HG03045 (cell line): ENCODE data around the gene IRF8.
"Not testable (repeated sequence)": the region's sequence is repeated elsewhere in the genome, so short reads cannot be mapped to it uniquely, and the experiment has no call there.

Experiments used
- ATAC-seq: cut with Tn5 transposase; IDR thresholded peaks from one replicate; pipeline ENCODE4 v1.9.1; 2021; ENCODE audit warnings: mild to moderate bottlenecking, moderate library complexity; ENCODE audit not compliant: unreplicated experiment

IRF8 gene

DNA sequence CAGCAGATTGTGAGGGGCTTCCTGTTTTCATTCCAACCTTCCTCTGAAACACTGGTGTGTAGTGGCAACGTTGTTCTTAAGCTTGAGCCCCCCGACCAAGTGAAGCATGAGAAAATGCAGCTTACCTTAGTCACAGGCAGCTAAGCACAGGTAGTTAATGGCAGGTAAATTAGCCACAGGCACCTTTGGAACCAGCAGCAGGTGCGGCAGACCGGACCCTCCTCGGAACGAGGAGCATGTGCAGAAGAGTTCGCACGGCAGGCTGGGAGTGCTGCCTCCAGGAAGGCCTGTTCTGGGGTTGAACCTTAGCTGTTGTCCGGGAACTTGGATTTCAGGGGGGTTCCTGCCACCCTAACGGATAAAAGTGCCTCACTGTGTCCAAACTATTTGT is 7.2 kb upstream of the IRF8 start:
- ATAC-seq: no peak

DNA sequence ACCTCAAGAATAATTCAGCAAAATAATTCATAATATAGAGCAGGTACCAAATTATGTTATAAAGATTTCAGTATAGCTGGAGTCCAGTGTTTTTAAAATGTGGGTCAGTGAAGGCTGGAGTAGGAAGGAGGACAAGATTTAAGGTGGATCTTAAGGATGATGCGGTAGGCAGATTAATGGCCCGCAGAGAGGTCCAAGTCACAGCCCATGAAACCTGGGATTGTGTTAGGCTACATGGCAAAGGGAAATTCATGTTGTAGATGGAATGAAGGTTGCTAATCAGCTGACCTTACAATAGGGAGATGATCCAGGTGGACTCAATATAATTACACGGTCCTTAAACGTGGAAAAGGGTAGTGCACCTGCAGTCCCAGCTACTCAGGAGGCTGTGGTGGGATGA is 6.2 kb upstream of the IRF8 start:
- ATAC-seq: no peak

- no peak for ATAC-seq
These were observed 4.7 kb upstream of the IRF8 start for GRCh38 chr16:85894266-85894665.

GRCh38 chr16:85897382-85897781 is 1.6 kb upstream of the IRF8 start:
- ATAC-seq: no peak

DNA sequence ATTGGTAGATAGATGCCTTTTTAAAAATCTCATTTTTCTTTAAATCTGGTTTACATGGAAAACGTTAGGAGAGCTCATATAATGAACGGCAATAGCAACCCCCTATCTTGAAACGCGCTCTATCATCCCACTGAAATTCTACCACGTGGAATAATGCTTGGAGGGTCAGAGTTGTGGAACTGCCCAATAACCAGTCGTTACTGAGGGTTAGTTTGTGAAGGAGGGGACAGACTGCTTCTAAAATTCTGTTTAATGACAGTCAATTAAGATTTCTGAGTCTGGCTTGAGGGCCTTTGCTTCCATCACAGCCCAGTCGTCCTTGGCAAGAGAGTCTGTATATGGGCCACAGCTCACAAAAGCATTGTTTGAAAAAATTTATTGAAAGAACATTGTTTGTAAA is 482 bp downstream of the IRF8 start:
- ATAC-seq: no peak

DNA sequence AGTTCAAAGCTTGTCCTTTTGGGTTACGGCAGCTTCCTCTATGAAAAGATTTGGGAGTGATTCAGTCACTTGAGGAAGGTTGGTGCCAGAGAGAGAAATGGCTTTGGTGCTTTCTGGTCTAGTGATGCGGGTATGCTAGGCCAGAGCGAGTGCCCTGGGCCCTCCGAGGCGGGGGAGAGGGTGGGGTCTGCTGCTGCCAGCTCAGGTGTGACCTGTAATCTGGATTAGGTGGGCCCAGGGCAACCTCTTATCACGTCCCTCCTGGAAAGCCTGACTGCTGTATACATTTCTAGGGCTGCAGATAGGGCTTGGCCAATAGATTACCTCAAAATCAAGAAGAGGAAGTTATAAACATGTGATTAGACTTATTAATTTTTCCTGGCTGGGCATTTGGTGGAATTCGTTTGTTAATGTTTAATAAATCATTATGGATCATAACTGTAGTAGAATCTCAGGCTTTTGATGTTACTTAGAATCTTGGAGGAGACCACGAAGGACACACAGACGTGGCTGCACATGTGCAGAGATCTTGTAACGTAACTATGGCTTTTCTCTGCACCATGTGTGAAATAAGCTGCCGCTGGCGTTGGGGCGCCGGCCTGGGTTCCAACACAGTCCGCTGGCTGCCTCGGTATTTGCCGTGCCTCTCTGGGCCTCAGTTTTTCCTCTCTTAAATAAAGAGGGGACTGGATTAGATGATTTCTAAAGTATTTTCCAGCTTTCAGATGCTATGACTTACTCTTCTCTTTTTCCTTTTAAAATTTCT is 1.2 kb downstream of the IRF8 start:
- ATAC-seq: no peak

DNA sequence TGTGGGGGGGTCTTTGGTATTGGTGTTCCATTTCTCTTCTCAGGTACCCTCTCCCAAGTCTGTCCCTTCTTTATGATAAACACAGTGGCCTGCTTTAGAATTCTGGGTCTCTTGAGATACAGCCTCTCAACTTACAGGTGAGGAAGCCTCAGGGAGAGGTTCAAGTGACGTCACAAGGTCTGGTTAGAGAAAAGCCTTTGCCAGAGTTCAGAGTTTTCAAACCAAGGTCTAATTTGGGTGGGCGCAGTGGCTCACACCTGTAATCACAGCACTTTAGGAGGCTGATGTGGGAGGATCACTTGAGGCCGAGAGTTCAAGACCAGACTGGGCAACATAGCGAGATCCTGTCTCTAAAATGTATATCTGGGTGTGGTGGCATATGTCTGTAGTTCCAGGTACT is 2.1 kb downstream of the IRF8 start:
- ATAC-seq: no peak

GRCh38 chr16:85901773-85902365 is 2.9 kb downstream of the IRF8 start:
- no peak for ATAC-seq

GRCh38 chr16:85902366-85903155 is 3.6 kb downstream of the IRF8 start:
- ATAC-seq: peak; percentile 70

DNA sequence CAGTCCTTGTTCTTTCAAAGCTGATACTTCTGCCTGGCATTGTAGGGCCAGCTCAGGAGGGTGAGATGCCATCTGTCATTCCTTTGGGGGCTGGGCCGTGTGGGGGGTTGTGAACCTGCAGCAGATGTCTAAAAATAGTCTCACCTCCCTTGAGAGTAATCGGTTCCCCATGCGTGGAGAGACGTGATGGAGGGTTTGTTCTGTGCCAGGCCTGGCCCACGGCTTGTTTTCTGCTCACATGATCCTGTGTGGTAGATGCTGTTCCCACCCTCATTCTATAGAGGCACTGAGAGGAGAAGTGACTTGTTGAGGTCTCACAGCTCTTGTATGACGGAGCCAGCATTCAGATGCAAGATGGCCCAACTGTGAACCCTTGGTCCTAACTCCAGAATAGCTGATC is 4.6 kb downstream of the IRF8 start:
- ATAC-seq: no peak

DNA sequence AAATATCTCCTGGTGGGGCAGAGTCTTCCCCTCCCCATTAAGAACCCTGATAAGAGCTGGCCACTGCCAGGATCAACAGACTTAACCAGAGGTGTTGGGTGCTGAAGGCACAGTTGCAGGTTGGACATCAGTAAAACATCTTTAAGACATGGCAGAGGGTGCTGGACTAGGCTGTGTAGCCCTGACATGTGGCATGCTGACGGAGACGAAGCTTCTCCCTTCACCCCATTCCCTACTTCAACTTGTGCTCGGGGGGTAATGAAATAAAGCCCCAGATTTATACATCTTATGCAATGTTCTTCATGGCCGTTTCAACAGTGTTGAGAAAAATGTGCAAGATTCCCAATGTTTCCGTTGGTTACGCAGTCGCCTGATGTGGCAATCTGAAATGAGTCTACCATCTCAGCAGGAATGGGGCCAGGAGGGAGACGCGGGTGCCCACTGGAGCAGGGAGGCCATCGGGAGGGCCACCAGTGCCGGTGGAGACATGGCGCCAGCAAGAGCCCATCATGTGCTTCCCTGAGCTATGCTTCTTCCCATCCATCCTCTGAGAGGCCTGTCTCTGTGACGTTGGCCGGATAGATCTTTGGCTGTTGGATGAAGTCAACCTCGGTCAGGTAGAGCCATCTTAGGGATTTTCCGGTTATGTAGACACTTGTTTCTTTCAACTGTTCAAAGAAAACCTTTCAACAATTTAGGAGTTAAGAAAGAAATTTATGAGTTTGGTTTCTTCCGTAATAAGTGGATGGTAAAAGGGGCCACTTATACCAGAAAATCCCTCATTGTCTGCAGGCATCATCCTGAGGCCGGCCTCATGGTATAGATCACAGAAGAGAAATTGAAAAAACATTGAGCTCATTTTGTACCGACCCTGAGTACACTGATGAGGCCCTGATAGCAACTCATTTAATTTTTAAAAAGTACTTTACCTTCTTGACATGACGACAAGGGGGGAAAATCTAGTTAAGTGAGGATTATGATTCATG is 6.4 kb downstream of the IRF8 start:
- no peak for ATAC-seq

DNA sequence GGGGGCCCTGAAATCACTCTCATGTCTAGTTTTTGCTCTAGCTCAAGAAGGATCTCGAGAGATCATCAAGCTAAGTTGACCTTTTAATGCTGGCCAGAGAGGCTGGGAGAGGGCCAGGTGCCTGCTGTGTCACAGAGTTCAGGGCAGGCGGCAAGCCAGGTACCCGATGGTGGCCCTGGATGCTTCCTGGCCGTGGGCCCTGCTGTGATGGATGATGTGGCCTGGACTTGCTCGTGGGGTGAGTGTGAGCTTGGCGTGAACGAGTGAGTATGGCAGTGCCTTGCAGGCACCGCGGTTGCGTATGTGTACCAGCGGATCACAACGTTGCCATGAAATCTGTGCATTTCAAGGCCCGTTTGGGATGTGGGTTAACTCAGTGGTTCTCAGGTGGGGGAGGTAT is 7.4 kb downstream of the IRF8 start:
- no peak for ATAC-seq

DNA sequence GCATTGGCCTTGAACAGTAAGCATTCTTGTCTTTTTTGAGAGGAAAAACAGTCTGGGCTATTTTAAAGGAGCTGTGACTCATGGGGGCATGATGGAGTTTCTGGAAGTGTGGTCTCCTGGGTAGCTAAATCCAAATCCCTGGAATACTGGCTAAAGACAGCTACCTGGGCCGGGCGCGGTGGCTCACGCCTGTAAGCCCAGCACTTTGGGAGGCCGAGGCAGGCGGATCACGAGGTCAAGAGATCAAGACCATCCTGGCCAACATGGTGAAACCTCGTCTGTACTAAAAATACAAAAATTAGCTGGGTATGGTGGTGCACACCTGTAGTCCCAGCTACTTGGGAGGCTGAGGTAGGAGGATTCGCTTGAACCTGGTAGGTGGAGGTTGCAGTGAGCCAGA is 8.3 kb downstream of the IRF8 start:
- not testable (repeated sequence) for ATAC-seq

DNA sequence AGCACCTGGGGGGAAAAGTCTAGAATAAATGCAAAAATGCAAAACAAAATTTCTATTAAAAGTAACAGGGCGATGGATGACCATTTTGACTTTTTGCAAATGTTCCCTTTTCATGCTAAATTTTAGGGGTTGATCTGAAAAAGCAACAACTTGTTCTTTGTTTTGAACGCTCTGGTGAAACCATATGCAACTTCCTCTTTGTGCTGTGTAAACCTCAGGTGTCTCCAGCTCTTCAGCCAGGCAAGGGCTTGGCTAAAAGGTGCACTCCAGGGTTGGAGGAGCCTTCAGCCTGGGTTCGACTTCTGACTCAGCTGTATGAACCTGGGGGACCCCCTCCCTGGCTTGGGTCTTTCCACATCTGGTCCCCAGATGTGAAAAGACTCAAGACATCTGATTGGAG is 9.5 kb downstream of the IRF8 start:
- no peak for ATAC-seq

DNA sequence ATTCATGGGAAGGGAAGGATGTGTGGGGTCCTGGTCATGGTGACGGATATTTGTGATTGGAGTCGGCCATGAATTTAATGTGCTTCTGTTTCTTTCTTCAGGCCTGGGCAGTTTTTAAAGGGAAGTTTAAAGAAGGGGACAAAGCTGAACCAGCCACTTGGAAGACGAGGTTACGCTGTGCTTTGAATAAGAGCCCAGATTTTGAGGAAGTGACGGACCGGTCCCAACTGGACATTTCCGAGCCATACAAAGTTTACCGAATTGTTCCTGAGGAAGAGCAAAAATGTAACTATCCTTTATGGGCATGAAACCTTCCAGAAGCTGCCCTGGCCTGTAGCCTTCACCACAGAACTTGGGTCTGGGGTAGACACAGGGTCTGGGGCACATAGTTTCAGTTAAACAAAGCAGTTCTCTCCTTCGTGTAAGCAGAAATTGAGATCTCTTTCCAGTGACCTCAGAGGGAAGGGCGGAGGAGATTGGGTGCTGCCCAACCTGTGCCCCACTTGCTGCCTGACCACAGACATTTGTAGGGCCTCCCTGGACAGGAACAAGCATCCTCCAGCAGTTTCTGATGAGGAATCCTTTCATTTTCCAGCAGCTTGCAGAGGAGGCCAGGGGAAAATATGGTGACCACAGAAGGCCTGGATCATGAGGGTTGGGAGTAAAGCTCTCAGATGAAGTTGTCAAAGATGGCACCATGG is 10.1 kb downstream of the IRF8 start:
- ATAC-seq: no peak

DNA sequence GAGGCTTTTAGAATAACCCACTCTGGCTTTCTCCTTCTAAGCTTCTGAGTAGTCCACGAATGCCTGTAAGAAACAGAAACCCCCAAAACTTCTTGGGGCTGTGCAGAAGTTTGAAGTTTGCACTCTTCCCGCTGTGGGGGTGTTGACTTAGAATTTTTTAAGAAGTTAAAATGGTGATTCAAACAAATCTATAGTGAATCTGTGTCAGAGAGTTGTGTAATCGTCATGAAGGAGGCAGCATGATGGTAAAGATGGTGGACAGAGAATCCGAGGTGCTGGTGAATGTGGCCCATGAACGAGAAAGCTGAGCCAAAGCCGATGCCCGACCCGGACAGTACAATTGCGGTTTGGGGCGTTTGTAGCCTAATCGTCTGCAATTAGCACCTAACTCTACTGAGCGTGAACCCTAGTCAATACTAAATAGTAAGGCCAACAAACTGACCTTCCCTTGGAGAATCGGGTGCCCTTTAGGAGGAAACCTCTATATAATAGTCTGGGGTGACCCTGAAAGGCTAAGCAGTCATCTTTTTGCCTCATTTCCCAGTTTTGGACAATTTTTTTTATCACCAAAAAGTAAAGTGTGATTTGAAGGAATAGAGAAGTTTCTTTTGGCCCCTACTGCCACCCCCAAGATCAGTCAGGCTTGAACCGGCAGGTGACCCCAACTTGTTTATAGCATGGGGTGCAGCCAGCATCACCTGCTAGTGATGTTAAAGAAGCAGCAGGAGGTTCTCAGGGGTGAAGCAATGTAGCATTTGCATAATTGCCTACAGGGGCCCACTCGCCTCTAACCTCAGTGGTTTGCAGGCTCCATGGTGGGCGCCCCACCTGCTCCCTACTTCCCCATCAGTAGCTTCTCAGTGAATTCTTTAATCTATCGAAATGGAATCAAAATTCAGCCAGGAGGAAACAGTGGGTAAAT is 11.2 kb downstream of the IRF8 start:
- ATAC-seq: no peak

DNA sequence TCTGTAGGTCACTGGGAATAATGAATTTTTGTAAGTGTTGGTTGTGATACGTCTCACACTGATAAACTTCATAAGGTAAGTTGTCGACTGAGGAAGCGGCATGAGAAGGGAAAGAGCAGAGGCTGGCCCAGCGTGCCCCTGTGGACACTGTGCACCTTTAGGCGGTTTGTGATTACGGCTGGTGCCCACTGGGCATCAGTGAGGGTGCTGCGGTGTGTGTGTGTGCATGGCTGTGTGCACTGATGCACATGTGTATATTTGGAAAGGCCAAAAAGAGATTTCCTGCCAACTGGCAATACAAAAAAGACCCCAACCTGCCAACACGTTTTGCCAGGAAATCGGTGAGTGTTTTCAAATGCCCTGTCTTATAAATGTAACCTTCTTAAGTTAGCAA is 11.9 kb downstream of the IRF8 start:
- no peak for ATAC-seq

DNA sequence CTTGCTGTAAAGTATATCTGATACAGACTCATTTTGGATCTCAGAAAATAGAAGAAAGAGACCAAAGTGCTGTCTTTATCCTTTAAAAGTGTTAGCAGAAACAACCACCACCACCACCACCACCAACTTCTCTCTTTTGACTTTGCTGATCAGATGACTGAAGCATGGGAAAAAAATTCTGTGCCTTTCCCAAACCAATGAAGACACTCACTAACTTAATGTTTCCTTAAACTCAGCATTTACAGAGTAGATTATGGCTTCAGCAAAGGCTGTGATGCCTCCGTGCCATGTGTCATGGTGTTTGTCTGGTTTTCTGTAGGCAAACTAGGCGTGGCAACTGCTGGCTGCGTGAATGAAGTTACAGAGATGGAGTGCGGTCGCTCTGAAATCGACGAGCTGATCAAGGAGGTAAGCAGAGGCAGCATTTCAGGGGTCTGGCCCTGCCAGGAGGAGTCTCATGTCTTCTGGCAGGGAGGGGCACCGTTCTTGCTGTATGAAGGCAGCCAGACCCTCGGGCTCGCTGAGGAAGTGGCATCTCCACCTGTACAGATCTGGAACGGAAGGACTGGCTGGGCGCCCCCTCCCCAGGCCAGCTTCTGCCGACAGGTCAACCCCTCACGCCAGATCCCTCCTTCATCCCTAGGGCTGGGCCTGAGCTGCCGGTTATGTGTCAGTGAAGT is 12.4 kb downstream of the IRF8 start:
- no peak for ATAC-seq
